Hippocampal formation (tissue), 2 donors: Measurements from ENCODE around the gene FGFBP3.

Experiments
- DNase-seq, 2 donors: peaks; one replicate each; lab custom pipeline; 2025; lab: John Stamatoyannopoulos, UW

FGFBP3 gene

DNA sequence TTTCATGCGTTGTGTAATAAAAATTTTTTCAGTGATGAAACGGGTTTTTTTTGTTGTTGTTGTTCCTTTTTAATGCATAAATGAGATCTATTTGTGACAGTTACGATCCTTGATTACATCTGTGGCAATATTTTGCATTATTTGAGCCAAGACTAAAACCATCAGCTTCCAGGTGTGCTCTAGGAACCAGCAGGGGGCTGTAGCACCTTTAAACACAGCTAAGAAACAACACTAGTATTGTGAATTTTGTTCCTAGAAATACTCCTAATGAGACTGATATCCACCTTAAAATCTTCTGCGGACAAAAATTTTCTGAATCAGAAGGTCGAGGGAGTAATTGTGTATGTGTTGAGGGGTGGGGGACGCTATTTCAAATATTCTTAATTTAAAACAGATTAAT is 52.6 kb downstream of the FGFBP3 start:
- no peak for DNase-seq
